Ascending aorta (tissue), 2 donors: Measurements from ENCODE around the gene APEH. TPM values are rescaled to one million over a fixed set of nuclear protein-coding genes. Genes with fewer than 3 reads are reported as not detected.
A peak's percentile ranks its signal among the peaks of the same experiment; 100 is the strongest.
"Not testable (repeated sequence)": the region's sequence is repeated elsewhere in the genome, so short reads cannot be mapped to it uniquely, and the experiment has no call there.

ENCODE experiments used
- DNase-seq, 2 donors: peaks; one replicate each; pipeline ENCODE4 v3.0.0-alpha.2; 2019; ENCODE audit warnings: low spot score in 2 of 2
- H3K27ac ChIP-seq, 2 donors: fragments of 200-600 bp; sonication (generic); one replicate each; pipeline ENCODE4 v1.5.1; 2016 to 2017; ENCODE audit warnings: mild to moderate bottlenecking in 1 of 2
- H3K27me3 ChIP-seq: fragments of 200-600 bp; sonication (generic); one replicate; pipeline ENCODE4 v1.5.1; 2017
- H3K36me3 ChIP-seq, 2 donors: fragments of 200-600 bp; sonication (generic); one replicate each; pipeline ENCODE4 v1.5.1; 2016
- H3K4me1 ChIP-seq, 2 donors: fragments of 200-600 bp; sonication (generic); one replicate each; pipeline ENCODE4 v1.5.1; 2016 to 2017; ENCODE audit warnings: mild to moderate bottlenecking in 1 of 2
- H3K4me3 ChIP-seq, 2 donors: fragments of 200-600 bp; sonication (generic); one replicate each; pipeline ENCODE4 v1.5.1; 2016 to 2017; ENCODE audit warnings: mild to moderate bottlenecking in 1 of 2
- H3K9me3 ChIP-seq, 2 donors: fragments of 200-600 bp; sonication (generic); one replicate each; pipeline ENCODE4 v1.5.1; 2016
- intact Hi-C: fragments of 100-400 bp; cut with DNase I; formaldehyde crosslinking; loops from one replicate; pipeline ENCODE4 v1.15.1; 2023
- total RNA-seq: library from RNA; depleted of rRNA; stranded (reverse); fragments of >200 nt; gene quantifications from one replicate; pipeline ENCODE4 v1.1.0, GENCODE V29; 2016
- TF ChIP-seq, protein P1 (sequence below), 3 experiments: fragments of 200-600 bp in 2 of 3; fragments of 450-650 bp in 1 of 3; sonication (generic) in 2 of 3; IDR thresholded peaks; one replicate each; pipeline ENCODE4 v1.5.1; 2016 to 2019; ENCODE audit warnings: antibody characterized with exemption in 3 of 3, mild to moderate bottlenecking in 1 of 3, moderate library complexity in 1 of 3

Gene APEH
- total RNA-seq, 1 donor from 2014 or later, result 79.5 TPM

DNA sequence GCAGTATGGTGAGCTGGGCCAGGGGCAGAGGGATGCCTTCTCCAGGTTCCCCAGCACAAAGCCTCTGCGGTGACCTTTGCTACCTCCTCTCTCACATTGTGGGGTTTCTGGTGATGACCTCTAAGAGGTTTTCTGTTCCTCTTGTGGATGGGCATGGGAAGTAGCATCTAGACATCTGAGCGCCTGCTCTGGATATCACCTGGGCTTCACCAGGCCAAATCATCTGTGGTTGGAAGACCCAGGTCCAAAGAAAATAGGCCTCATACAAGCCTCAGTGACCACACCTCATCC, 7.0 kb downstream of the APEH start:
- peaks cover 68 to 75% of the 10 kb centered on the region in 2 donors for H3K36me3 ChIP-seq
- DNase-seq, result no peak
- H3K27ac ChIP-seq, result no peak overlapping the region
- no peaks in the 10 kb centered on the region for H3K27me3 ChIP-seq
- peaks cover 0 to under 1% of the 10 kb centered on the region in 2 donors for H3K4me1 ChIP-seq
- H3K4me3 ChIP-seq, result no peak overlapping the region
- TF ChIP-seq, protein P1, sequence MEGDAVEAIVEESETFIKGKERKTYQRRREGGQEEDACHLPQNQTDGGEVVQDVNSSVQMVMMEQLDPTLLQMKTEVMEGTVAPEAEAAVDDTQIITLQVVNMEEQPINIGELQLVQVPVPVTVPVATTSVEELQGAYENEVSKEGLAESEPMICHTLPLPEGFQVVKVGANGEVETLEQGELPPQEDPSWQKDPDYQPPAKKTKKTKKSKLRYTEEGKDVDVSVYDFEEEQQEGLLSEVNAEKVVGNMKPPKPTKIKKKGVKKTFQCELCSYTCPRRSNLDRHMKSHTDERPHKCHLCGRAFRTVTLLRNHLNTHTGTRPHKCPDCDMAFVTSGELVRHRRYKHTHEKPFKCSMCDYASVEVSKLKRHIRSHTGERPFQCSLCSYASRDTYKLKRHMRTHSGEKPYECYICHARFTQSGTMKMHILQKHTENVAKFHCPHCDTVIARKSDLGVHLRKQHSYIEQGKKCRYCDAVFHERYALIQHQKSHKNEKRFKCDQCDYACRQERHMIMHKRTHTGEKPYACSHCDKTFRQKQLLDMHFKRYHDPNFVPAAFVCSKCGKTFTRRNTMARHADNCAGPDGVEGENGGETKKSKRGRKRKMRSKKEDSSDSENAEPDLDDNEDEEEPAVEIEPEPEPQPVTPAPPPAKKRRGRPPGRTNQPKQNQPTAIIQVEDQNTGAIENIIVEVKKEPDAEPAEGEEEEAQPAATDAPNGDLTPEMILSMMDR (IDR thresholded peaks at IDR 0.05), result no peak
- intact Hi-C loops, result no loop called here
- no peaks in the 10 kb centered on the region for H3K9me3 ChIP-seq

DNA sequence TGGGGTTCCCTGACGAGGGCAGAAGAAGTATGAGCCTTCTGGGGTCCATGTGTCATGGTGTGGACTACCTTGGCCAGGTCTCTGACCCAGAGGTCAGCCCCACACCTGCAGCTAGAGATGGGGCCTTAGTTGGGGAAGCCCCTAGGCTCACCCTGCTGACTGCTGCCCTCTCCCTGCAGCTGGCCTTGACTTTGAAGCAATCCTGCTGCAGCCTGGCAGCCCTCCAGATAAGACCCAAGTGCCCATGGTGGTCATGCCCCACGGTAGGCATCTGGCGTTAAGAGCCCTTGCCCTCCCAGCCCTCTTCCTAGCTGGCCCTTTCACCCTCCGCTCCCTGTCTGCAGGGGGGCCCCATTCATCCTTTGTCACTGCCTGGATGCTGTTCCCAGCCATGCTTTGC, 7.4 kb downstream of the APEH start:
- Histone ChIP-seq H3K9me3 (no peaks in the 10 kb centered on the region), H3K4me1 (peaks cover 0 to 3% of the 10 kb centered on the region in 2 donors), H3K36me3 (peaks cover 65 to 72% of the 10 kb centered on the region in 2 donors), H3K27me3 (no peaks in the 10 kb centered on the region), H3K27ac (no peak overlapping the region), H3K4me3 (no peak overlapping the region)
- no peak for DNase-seq
- TF ChIP-seq, protein P1 (IDR thresholded peaks at IDR 0.05), result no peak
- intact Hi-C loops, result no loop called here

DNA sequence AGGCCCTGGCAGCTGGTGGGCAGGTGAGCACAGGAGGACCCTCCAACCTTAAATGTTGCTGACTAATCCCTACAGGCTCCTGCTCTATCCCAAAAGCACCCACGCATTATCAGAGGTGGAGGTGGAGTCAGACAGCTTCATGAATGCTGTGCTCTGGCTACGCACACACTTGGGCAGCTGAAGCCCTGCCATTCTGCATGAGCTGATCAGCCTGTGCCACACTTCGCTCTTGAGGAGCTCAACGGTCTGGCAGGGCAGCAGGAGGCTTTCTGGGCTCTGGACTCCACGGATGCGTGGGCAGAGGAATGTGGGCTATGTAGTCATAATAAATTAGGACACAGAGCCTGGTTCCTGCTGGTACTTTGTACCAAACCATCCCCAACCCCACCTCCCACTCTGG, 9.0 kb downstream of the APEH start:
- no peaks in the 10 kb centered on the region for H3K27me3 ChIP-seq
- no peak overlapping the region for H3K4me3 ChIP-seq
- H3K27ac ChIP-seq, result no peak overlapping the region
- H3K9me3 ChIP-seq, result no peaks in the 10 kb centered on the region
- no peak for DNase-seq
- intact Hi-C loops, result no loop called here
- peaks cover 0 to 6% of the 10 kb centered on the region in 2 donors for H3K4me1 ChIP-seq
- H3K36me3 ChIP-seq, result peaks cover 51 to 55% of the 10 kb centered on the region in 2 donors
- TF ChIP-seq, protein P1 (IDR thresholded peaks at IDR 0.05), result no peak

DNA sequence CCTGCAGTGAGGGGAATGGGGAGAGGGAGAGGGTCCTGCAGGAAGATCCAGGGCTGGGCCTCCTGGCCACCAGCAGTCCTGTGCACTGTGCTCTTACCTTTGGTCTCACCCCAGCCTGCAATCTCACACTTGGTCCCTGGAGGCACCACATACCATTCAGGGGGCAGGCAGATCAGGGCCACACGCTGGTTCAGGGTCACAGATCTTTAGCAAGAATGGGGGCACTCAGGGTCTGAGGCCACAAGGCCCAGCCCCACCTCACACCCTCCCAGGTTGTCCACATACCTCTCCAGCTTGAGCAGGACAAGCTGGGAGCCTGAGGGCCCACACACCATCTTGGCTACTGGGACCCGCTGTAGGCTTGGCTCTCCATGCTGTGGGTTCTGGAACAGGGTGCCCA, 10.3 kb downstream of the APEH start:
- H3K27ac ChIP-seq, H3K9me3 ChIP-seq, DNase-seq, intact Hi-C loops, H3K27me3 ChIP-seq, H3K4me3 ChIP-seq, H3K4me1 ChIP-seq: not testable (repeated sequence)
- peaks cover 38 to 42% of the 10 kb centered on the region in 2 donors for H3K36me3 ChIP-seq

DNA sequence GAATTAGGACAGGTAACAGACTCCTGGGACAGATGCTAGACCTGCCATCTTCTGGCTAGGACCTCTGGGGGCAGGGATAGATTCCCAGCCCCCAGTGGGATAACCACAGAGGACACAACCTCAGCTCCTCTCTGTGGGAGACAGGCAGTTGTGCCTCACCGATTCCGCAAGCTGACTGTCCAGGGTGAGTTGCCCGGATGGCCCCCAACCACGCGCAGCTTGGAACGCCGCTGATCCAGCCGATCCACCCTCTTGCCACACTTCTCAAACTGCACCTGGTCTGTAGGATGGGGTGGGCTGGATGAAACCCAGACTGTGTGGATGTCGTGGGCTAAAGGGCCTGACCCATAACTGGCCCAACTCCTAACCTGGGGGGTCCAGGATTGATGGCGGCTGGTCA, 11.0 kb downstream of the APEH start:
- H3K4me3 ChIP-seq, H3K27me3 ChIP-seq, H3K27ac ChIP-seq, intact Hi-C loops, H3K9me3 ChIP-seq, DNase-seq: not testable (repeated sequence)
- peaks cover 33 to 36% of the 10 kb centered on the region in 2 donors for H3K36me3 ChIP-seq
- H3K4me1 ChIP-seq, result peaks cover 0 to 10% of the 10 kb centered on the region in 2 donors

DNA sequence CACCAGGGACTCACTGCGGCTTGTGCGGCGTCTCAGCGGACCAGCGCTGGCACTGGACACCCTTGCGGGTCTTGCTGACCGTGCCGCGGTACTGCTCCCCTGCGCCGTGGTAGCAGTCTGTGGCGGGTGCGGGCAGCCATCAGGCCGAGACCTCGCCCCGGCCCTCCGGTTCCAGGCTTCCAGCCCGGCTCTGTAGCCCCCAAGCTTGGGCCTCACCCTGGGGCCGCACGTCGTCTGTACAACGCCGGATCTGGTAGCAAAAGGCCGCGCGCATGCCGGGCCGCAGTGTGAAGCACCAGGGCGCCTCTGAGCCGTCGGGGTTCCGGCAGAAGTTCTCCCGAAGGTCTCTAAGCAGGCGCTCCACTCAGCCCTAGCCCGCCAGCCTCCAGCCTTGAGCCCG, 11.7 kb downstream of the APEH start:
- H3K27ac ChIP-seq, H3K27me3 ChIP-seq, DNase-seq, intact Hi-C loops, H3K9me3 ChIP-seq: not testable (repeated sequence)
- H3K36me3 ChIP-seq, result peaks cover 27 to 28% of the 10 kb centered on the region in 2 donors
- H3K4me1 ChIP-seq, result peaks cover 0 to 18% of the 10 kb centered on the region in 2 donors
- peak overlapping the region in 1 of 2 donors; percentile 59 for H3K4me3 ChIP-seq

DNA sequence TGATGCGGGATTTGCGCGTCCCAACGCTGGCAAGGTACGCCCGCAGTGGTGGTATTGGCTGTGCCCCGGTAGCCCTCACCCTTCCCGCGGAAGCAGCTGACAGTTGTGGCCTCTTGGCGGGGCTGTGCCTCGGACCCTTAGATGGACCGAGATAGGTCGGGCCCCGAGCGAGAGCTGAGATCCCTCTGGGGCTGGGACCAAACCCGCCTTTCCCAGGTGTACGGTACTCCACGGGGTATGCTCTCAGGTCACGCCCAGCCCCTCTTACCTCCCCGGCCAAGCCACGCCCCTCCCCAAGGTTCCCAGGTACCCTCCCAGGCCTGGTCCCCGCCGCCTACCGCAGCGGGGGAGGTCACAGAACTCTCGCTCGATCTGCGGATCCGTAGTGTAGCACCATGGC, 12.2 kb downstream of the APEH start:
- H3K27ac ChIP-seq, intact Hi-C loops, H3K9me3 ChIP-seq, H3K27me3 ChIP-seq: not testable (repeated sequence)
- Histone ChIP-seq H3K36me3 (peaks cover 23 to 24% of the 10 kb centered on the region in 2 donors), H3K4me3 (peak overlapping the region in 1 of 2 donors; percentile 59), H3K4me1 (peaks cover 0 to 23% of the 10 kb centered on the region in 2 donors)
- DNase-seq, result peak in 1 of 2 donors; percentile 72

DNA sequence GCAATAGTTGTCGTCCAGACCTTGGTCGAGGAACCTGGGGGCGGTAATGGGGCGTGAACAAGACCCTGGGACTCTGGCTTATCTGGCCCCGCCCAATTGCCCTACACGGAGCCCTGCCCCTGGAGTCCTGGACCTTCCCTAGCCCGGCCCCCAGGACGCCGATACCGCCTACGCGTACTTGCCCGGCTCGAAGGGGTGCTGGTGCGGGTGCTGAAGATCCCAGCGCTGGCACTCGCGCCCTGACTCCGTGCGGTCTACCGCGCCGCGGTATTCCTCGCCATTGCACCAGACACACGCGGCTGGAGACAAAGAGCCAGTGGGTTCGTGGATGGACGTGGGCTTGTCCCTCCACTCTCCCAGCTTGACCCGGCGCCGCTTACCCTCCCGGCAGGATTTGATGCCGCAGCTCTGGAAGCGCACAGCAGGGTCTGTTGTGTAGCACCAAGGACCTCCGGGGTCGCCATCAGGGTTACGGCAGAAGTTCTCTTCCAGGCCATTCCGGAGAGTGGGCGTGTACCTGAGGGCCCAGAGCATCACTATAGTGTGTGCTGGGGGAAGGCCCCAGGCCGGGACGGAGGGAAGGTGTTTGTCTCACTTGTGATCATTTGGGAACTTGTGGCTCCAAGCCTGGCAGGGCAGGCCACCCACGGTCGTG, 12.7 kb downstream of the APEH start:
- H3K27me3 ChIP-seq, H3K27ac ChIP-seq, intact Hi-C loops, H3K9me3 ChIP-seq: not testable (repeated sequence)
- Histone ChIP-seq H3K36me3 (peaks cover 18 to 19% of the 10 kb centered on the region in 2 donors), H3K4me3 (peak overlapping the region; percentile 30 to 59), H3K4me1 (peaks cover 0 to 24% of the 10 kb centered on the region in 2 donors)
- peak in 1 of 2 donors; percentile 76 for DNase-seq

DNA sequence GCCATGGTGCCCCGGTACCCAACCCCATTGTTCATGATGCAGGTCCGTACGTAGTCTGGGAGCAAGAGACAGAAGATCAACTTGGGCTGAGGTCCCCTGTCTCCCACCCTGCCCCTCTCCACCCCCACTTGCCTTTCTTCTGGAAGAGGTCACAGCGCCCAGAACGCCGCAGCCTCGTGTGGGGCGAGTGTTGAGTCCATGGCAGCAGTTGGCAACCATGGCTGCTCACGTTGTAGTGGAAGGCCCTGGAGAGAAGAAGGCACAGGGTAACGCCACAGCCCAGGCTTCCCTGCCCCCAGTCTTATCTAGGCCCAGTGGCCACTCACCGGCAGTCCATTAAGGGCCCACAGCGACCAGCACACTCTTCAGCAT, 13.3 kb downstream of the APEH start:
- peak overlapping the region in 1 of 2 donors; percentile 59 for H3K4me3 ChIP-seq
- H3K4me1 ChIP-seq, result peaks cover 0 to 24% of the 10 kb centered on the region in 2 donors
- H3K27ac ChIP-seq, DNase-seq, intact Hi-C loops, H3K9me3 ChIP-seq, H3K27me3 ChIP-seq: not testable (repeated sequence)
- H3K36me3 ChIP-seq, result peaks cover 13 to 14% of the 10 kb centered on the region in 2 donors

DNA sequence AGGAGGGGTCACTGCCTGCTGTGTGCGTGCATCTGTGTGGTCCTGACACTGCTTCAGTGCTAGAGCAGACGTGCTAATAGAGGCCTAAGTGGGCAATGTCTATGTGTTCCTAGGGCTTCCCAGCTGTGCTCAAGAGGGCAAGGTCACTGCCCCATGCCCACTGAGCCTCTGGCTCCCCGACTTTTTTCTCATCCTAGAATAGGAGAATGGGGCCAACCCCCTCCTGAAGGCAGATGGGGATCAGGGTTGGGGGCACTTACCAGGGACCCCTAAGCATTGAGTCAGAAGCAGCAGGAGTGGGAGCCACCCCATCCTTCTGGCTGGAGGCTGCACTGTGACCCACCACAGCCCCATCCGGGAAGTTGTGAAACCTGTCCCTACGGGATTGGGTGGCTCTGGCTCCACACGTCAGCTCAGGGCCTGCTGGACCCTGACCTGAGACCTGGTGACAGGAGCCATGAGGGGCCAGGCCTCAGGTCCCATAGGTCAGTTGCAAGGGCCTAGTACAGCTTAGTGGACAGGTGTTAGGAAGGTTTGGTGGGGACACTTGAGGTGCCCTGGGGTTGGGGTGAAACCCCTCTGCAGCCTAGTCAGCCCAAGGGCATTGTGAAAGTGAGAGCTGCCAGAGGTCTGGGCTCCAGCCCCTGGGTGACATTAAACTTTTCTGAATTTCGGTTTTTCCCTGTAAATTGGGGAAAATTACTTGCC, 14.3 kb downstream of the APEH start:
- intact Hi-C loops, result loop anchor here (1.0 kb wide), 1 partner anchor 35 kb away; the partner anchor contains the start of gene GMPPB
- not testable (repeated sequence) for H3K27me3 ChIP-seq, H3K36me3 ChIP-seq, DNase-seq, H3K9me3 ChIP-seq
- Histone ChIP-seq H3K4me1 (peaks cover 0 to 24% of the 10 kb centered on the region in 2 donors), H3K27ac (peak overlapping the region; percentile 67 to 71), H3K4me3 (peak overlapping the region; percentile 88 to 92)
